ENCODE results near the gene LMO3.

The LMO3 gene

DNA sequence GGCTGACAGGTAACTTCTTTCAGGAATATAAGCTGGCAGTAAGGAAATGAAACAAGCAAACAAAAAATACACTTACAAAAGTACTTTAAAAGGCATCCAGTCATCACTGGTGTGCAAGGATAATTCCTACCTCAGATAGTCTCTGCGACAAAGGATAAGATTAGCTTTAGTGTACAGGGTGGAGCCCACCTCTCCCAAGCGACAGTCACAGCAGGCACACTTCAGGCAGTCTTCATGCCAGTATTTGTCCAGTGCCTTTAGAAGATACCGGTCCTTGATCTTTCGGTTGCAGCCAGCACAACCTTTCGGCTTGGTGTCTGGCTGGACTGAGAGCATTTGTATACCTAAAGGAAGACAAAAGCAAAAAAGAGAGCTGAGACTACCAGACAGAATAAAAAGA lies 5.4 kb downstream of the LMO3 start:
- no peak for DNase-seq (ENCODE audit: low spot score)

DNA sequence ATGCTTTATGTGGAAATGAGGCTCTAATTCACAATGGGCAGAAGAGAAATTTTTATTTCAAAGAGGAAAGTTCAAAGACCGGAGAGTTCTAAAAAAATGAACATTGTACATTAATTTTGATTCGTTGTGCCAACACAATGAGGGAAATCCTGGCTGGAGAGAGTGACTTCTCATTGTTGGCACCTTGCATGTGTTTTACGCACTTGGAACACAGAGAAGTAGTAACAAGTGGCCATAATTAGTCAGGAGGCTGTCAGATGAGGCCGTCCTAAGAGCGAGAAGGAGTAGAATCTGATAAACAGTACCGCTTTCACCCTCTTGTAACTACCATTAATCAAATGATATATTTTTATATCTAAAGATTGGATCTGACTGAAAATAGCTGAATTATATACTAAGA lies 6.9 kb downstream of the LMO3 start:
- no peak for DNase-seq (ENCODE audit: low spot score)

DNA sequence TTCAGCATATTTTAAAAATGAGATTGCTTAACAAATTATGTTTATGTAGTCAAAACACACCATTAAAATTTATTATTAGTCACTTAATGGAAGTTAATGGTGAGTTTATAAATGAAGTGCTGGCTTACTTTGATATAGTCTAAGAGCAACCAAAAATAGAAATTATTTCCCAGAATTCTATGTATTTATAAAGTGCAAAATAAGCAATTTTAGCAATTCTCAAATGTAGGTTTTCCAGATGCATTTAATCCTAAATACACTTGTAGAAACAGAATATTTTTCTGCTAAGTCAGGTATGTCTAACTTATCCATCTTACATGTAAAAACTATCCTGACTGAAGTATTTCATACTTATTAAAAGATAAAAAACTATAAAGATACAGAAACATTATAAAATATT lies 11.2 kb downstream of the LMO3 start:
- no peak for DNase-seq (ENCODE audit: low spot score)

DNA sequence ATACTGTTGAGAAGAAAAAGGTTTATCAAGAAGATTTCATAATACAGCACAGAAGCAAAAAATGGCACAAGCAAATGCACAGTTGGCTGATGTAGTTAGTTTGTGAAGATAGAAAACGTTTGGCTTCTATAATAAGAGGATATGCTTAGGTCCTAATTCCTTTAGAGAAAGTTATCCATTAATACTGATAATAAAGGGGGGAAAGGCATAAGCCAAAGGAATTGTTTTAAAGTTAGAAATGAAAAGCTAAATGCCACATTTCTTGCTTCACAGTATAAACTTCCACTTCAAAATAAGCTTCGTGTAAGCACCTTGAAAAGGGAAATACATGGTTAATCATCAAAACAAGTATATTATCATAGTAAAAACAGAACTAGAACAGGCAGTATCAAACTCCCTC lies 12.4 kb downstream of the LMO3 start:
- DNase-seq (ENCODE audit: low spot score), result no peak

DNA sequence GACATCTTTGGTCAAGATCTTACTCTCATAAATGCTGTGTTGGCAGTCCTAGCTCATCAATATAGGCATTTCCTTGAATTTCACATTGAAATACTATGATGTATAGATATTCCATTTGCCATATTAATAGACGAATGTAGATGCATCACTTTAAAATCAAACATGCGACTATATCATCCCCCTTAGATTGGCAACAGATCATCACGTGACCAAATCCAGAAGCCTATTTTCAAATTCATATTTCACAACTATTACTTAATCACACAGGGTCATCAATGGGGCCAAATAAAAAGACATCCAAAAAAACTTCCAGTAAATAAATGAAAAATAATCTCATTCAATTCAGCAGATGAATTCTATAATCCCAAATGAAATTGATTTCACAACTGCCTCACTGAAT lies 15.3 kb downstream of the LMO3 start:
- no peak for DNase-seq (ENCODE audit: low spot score)

DNA sequence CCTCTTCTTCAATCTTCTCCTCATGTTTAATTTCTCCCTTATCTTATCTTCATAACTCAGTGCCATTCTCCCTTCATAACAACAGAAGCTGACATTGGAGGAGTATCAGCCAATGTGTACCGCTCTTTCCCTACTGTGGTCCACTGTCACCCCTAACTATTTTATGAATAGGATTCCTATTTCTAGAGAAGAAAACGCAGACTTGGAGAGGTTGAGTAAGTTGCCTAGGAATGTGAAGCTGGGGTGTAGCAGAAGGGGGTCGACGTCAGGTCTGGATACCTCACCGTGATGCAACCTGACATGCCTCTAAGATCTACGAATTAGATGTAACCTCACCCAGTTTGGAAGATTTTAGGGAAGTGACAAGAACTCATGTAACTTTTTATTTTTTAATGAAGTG lies 17.1 kb downstream of the LMO3 start:
- DNase-seq (ENCODE audit: low spot score), result no peak

DNA sequence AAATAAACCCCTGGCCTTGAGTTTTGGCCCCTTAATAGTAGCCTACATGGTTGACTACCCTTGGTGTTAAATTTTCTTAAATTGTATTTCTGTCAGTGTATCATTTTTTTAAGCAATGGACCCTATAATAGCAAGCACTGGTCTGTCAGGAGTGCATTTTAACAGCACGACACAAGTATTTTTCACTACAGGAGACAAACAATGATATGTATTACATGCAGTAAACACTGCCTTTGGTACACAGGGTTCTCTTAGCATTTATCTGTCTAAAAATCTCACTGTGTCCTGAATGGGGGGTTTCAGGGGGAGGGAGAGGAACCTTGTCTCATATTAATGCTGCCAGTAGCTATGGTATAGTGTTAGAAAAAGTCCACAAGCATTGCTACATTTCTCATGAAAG lies 18.4 kb downstream of the LMO3 start:
- no peak for DNase-seq (ENCODE audit: low spot score)

DNA sequence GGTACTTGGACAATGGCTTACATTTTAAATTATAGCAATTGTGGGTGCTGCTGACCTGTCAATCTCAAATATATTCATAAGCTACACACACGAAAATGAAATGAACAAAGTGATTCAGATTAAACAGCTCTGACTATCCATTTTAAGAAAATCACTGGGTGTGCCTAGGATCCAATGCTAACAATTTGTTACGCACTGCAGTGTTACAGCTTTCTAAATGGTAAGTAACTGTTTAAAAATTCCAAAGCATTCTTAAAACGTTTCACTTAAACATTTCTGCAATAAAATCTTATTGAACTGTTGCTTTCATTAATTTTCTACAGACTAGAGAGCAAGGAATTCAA lies 18.9 kb downstream of the LMO3 start:
- DNase-seq (ENCODE audit: low spot score), result no peak

DNA sequence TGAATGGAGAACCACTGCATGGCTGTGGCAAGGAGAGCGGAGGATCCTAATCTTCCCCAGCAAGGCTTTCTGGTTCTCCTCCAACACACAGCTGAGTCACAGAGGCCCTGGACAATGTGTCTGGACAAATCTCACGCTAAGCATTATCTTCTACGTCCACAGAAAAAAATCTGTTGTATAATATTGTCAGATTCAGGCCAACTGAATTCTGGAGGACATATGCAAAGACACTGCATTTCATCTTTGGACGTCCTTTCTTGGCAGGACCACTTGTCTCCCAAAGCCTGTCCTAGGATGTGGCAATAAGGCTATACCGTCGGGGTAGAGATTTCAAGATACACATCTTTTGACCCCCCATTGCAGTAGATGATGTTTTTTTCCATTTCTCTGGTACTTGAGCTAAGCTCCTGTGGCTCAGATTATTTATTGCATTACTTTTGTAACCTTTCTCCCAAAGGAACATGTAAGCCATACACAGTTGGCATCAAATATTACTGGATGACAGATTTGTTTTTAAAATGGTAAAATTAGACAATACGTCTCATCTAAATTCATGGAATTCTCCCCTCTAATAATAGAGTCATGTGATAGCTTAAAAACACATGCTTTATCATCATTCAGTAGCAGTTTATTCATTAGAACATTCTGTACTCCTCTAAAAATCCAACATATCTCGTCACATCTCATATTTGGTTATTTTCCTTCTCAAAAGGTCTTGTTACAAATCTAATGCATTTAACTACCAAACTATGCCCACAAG lies 19.4 kb downstream of the LMO3 start:
- DNase-seq (ENCODE audit: low spot score), result no peak

DNA sequence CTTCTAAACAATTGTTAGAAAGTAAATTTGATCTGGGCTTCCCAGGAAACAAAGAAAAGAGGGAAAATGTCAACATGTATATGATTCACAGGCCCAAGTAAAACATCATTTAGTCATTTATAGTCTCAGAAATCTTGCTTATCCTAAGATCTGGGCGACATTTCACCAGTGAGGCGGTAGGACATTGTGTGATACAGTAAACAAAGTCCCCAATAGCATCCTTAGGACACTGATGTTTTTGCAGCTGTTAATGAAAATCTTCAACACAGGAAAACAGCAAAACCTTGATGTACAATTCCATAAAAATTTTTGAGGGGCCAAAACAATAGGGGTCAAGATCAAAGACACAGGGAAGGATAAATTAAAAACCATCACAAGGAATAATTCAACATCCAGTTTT lies 20.2 kb downstream of the LMO3 start:
- DNase-seq (ENCODE audit: low spot score), result no peak

DNA sequence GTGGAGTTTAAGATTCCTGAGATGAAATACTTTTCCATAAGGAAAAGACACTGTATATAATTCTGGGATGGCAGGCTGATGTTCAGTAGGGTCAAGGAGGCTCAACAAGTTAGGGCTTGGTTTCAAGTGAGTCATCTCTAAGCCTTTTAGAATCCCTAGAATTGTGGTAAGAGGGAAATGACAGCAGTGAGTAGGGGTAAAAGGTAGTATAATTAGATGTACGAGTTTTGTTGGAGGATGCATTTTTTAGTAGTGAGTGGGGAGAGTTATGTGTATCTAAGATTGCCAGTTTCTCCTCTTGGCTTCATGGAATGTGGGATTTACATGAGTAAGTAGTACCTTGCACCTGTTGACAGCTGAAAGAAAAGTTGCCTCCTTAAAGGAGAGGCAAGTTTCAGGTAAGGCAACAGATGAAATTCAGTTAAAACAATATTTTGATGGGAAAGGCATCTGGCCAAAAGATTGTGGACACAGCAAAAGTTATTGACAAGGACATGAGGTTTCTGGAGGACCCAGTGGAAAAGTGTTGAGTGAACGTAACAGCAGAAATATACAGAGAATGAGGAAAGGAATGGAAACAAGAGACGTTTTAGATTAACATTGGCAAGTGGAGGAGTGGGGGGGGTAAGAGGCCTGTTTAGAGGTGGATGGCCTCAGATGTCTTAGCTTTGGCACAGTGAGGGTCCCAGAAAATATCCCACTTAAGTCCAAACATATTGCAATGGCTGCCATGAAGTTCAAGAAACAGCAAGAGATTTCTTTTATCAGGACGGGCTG lies 21.8 kb downstream of the LMO3 start:
- no peak for DNase-seq (ENCODE audit: low spot score)

DNA sequence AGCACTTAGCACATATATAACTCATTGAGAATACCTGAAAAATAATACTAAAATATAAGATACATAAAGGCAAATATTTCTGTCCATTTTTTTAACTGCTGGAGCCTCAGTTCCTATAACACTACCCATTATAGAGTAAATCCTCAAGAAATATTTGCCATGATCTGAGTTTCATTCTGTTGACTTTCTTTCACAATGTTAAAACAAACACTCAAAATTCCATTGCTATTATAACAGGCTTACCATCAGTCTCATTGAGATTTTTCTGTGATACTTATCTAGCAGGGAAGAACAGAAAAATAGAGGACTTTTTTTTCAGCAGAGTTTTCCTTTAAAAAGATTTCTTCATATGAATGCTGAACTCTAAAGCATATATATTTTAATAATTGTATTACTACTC lies 24.5 kb downstream of the LMO3 start:
- no peak for DNase-seq (ENCODE audit: low spot score)

DNA sequence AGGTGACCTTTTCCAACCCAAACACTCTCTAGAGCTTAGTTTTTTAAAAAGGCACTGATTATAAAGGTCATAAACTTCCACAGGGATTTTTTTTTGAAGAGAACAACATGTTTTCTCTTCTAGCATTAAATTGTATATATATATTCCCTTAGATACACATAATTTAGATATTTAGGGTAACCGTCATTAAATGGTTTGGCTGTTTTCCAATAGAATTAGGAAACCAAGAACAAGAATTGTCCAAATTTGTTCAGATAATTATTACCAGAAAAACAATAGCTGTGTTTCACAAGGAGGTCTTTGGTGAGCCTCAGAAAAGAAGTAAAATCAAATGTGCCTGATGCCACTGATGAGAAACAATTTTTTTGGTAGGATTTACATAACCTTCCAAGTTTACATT lies 26.9 kb downstream of the LMO3 start:
- no peak for DNase-seq (ENCODE audit: low spot score)

DNA sequence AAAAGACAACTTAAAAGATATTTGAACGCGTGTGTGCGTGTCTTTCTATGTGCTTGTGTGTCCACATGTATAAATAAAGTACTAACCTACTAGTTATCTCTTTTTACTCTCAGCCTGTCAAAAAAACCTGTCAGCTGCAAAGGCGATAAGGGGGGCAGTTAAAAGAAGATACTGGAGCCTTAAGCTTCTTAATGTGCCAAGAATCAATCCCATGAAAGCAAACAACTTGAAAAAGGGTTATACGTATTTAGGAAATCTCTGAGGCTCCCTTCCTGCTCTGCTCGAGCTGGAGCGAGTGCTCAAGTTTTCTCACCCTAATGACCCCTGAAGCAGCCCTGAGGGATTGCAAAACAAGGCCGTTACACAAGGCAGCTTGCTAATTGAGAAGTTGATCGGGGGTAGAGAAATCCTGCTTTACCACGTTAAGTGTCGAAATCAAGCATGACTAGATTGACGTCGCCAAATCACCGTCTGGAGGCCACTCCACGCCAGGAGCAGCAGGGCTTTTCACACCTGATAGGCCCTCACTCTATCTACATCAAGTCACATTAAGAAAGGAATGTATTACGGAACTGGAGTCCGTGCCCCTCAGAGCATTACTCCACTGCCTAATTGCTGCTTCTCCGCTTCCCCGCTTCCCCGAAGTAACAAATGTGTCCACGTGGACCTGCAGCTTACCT lies 32.4 kb downstream of the LMO3 start:
- no peak for DNase-seq (ENCODE audit: low spot score)

DNA sequence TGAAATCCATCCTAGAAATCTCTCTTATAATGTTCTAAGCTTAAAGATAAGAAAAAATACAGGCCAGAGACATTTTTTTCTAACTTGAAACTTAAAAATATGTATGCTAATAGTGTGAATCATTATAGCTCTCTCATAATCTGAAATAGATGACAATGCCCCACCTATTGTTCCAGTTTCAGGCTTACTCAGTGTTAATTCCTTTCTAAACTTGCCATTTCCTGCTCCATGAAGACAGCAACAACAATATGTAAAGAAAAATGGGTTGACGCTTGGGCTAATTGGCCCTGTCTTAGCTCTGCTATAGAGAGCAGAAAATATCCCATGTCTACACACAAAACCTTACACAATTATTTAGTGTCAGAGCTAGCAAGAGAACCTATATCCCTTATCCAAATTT lies 37.1 kb downstream of the LMO3 start:
- no peak for DNase-seq (ENCODE audit: low spot score)

DNA sequence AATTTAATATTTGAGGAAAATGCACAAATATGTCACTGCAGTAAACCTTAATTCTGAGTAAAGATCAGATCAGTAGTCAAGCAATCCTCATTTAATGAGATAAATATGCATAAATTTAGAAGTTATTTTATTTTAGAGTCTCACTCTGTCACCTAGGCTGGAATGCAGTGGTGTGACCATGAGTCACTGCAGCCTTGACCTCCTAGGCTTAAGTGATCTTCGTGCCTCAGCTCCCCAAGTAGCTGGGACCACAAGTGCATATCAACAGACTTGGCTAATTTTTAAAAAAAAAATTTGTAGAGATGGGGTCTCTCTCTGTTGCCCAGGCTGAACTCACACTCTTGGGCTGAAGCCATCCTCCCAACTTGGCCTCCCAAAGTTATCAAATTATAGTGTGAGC lies 41.3 kb downstream of the LMO3 start:
- no peak for DNase-seq (ENCODE audit: low spot score)

DNA sequence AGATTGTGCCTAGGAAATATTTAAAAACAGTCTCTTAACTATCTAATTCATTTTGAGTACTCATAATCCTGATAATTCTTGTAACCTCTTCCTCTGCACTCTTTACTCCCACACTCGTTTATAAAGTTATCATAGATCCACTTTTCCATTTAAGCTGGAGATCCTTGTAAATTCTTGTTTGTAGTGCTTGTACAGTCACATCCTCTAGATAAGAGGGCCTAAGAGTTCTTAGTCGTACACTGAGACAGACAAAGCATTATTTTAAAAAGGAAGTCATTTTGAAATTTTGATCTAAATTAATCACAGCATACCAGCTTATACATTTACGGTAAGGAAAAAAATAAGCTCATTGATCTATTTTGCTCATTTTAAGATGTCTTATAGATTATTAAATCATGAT lies 42.5 kb downstream of the LMO3 start:
- DNase-seq (ENCODE audit: low spot score), result no peak

DNA sequence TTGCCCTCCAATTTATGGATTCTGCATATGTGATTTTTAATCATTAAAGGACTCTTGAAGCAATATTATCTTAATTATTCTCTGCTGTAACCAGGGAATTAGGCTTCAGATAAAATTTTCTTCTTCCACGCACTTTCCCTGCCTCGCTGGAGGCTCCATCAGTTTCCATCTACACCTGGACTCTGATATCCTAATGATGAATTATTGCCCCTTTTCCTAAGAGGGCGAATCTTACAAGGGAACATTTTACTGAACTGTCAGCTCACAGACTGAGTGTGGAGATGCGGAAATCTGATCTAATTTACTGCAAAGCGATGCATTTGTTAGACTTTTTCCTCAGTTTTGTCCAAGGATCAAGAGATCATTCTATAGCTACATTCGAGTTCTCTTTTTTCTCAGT lies 43.0 kb downstream of the LMO3 start:
- no peak for DNase-seq (ENCODE audit: low spot score)

DNA sequence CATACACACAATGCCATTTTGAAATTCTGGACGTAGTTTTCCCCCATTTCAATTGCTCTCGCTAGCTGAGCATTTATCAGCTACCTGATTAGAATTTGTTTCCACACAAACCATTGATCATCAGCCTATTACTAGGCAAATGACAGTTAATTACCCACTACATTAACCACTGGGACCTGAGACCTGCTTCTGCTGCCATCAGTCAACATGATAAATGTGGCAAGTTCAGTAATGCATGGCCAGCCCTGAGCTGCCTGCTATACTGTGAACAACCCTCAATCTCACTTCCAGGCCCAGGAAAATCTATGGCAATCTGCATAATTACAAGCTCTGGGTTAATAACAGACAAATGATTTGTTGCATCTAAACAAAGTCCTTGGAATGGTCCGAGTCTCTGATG lies 43.5 kb downstream of the LMO3 start:
- DNase-seq (ENCODE audit: low spot score), result no peak

DNA sequence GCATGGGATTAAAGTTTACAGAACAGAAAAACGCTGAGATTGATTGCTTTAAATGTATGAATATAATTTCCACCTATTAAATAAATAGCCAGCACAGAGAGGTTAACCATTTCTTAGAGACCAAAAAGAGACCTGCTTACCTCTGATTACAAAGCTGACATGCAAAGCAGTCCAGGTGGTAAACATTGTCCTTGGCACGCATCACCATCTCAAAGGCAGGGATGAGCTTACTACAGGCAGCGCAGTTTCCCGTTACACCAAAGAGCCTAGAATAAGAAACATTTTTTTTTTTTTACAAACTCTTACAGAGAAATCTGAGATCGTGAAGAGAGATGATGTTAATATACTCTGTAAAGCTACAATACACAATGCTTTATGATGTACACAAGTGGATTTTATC lies 45.7 kb downstream of the LMO3 start:
- DNase-seq (ENCODE audit: low spot score), result no peak

DNA sequence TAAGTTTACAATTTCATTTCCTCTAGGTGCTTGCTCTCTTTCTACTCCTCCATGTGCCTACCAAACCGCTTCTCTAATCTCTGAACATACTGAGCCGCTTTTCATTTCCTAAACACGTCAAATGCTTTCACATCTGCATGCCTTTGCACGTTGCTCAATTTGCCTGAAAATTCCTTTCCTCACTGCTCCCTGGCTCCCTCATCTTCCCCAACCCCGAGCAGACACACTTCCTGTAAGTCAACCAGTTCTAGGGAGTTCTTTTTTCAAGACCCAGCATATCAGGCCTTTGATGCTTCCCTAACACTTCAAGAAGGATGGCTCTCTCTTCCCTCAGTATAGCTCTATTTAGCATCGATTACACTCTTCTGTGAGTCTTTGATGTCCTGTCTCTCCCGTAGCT lies 50.3 kb downstream of the LMO3 start:
- no peak for DNase-seq (ENCODE audit: low spot score)

DNA sequence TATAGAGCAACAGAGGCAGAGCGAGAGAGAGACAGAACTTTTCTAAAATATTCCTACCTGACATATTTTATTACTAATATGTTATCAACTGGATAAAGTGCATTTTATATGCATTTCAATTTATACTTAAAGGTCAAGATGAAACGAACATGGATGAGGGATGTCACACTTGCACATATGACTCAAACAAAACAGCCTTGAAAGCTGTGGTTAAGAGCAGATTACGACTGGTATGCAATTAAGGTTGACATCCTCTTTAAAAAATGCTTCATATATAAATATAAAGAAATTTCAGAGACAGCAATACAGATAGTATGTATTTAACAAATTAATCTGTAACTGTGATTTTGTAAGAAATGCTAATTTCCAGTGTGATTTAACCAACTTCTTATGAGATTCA lies 52.5 kb downstream of the LMO3 start:
- DNase-seq (ENCODE audit: low spot score), result no peak

DNA sequence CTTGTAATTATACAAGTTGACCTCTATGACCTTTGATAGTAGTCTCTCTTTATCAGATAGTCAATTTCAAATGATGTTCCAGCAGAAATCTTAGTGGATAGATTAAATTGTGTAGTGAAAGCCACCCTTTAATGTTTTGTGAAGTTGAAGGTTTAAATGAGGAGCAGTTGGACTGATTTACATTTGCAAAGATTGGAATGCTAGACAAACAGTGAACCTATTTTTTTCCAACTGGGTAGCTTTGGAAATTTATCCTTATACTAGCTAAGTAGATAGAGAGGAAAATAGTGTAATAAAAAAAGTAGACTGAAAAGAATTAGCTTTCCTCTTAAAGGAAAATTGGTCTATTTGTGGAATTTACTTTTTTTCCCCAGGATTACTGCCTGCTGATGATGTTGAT lies 53.7 kb downstream of the LMO3 start:
- DNase-seq (ENCODE audit: low spot score), result no peak

DNA sequence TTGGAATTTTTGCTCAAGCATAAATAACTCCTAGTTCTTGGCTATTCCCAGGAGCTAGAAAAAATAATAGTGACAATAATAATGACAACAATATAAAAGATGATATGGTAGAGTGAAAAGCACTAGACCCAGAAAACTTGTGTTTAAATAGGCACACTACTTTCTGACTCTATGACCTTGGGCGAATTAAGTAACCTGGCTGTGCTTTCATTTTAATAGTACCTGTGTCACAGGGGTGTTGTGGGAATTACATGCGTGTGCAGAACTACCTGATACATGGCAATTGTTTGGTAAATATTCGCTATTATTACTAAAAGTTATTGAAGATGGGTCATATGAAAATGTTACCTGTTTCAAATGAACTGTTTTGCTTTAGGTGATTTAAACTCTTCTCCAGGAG lies 60.1 kb downstream of the LMO3 start:
- DNase-seq (ENCODE audit: low spot score), result no peak

All from CD4-positive, alpha-beta T cell treated with Interleukin-15 for 4 hours (primary cell).